OCI-LY1 (cell line): ENCODE measurements around the gene NXPH4.
A peak's percentile ranks its signal among the peaks of the same experiment; 100 is the strongest.

Source experiments
- H2AFZ ChIP-seq: fragments of 200-600 bp; sonication (generic), shearing (Covaris generic); 2 replicates; pipeline ENCODE4 v1.6.0; 2014; ENCODE audit warnings: antibody characterized with exemption, mild to moderate bottlenecking, low read length
- H3F3A ChIP-seq: fragments of 200-600 bp; sonication (generic), shearing (Covaris generic); 2 replicates; pipeline ENCODE4 v1.6.0; 2014; ENCODE audit warnings: mild to moderate bottlenecking, antibody characterized with exemption, low read length, moderate library complexity; ENCODE audit not compliant: insufficient read depth
- H3K27ac ChIP-seq: fragments of 200-600 bp; sonication (generic); 2 replicates; pipeline ENCODE4 v1.5.1; 2014; ENCODE audit warnings: low read length, mixed run types, mild to moderate bottlenecking, low read depth; ENCODE audit not compliant: poor library complexity, severe bottlenecking
- H3K27me3 ChIP-seq: fragments of 200-600 bp; sonication (generic); 2 replicates; pipeline ENCODE4 v1.6.0; 2014; ENCODE audit warnings: antibody characterized with exemption, mild to moderate bottlenecking, low read length, moderate library complexity; ENCODE audit not compliant: insufficient read depth
- H3K36me3 ChIP-seq: fragments of 200-600 bp; sonication (generic); 2 replicates; pipeline ENCODE4 v1.6.1; 2014; ENCODE audit warnings: mild to moderate bottlenecking, antibody characterized with exemption, low read length, moderate library complexity, mixed read lengths; ENCODE audit not compliant: insufficient read depth
- H3K4me1 ChIP-seq: fragments of 200-600 bp; sonication (generic); 2 replicates; pipeline ENCODE4 v1.5.1; 2014; ENCODE audit warnings: mild to moderate bottlenecking, low read length, moderate library complexity; ENCODE audit not compliant: insufficient read depth, severe bottlenecking
- H3K4me2 ChIP-seq: fragments of 200-600 bp; sonication (generic), shearing (Covaris generic); 2 replicates; pipeline ENCODE4 v1.6.1; 2014; ENCODE audit warnings: low read length
- H3K4me3 ChIP-seq: fragments of 200-600 bp; sonication (generic); 2 replicates; pipeline ENCODE4 v1.5.1; 2014; ENCODE audit warnings: low read length, low read depth, mild to moderate bottlenecking, mixed read lengths; ENCODE audit not compliant: poor library complexity, severe bottlenecking
- H3K79me2 ChIP-seq: fragments of 200-600 bp; shearing (Covaris generic); 2 replicates; pipeline ENCODE4 v1.6.1; 2016; ENCODE audit warnings: mixed run types, low read length, mixed read lengths; ENCODE audit not compliant: insufficient read depth
- H3K9ac ChIP-seq: fragments of 200-600 bp; sonication (generic), shearing (Covaris generic); 2 replicates; pipeline ENCODE4 v1.6.1; 2014; ENCODE audit warnings: mild to moderate bottlenecking, low read length, mixed read lengths
- H3K9me2 ChIP-seq: fragments of 200-600 bp; sonication (generic), shearing (Covaris generic); 2 replicates; pipeline ENCODE4 v1.6.1; 2014; ENCODE audit warnings: low read depth, mild to moderate bottlenecking, low read length, mixed read lengths
- H3K9me3 ChIP-seq: fragments of 200-600 bp; shearing (Covaris generic); 2 replicates; pipeline ENCODE4 v1.6.1; 2014; ENCODE audit warnings: low read length, mixed read lengths
- H4K20me1 ChIP-seq: fragments of 200-600 bp; sonication (generic), shearing (Covaris generic); 2 replicates; pipeline ENCODE4 v1.6.0; 2016; ENCODE audit warnings: mild to moderate bottlenecking, low read length; ENCODE audit not compliant: insufficient read depth
- EZH2 ChIP-seq: fragments of 200-600 bp; sonication (generic), shearing (Covaris generic); IDR thresholded peaks from 2 replicates; pipeline ENCODE4 v1.8.0; 2017; ENCODE audit warnings: borderline replicate concordance, mixed run types, mild to moderate bottlenecking, antibody characterized with exemption, low read length, moderate library complexity, mixed read lengths
- TF ChIP-seq, protein P1 (sequence below): fragments of 200-600 bp; sonication (generic), shearing (Covaris generic); IDR thresholded peaks from 2 replicates; pipeline ENCODE4 v1.5.1; 2017; ENCODE audit warnings: mild to moderate bottlenecking, antibody characterized with exemption, low read length, moderate library complexity, mixed read lengths

NXPH4 gene

DNA sequence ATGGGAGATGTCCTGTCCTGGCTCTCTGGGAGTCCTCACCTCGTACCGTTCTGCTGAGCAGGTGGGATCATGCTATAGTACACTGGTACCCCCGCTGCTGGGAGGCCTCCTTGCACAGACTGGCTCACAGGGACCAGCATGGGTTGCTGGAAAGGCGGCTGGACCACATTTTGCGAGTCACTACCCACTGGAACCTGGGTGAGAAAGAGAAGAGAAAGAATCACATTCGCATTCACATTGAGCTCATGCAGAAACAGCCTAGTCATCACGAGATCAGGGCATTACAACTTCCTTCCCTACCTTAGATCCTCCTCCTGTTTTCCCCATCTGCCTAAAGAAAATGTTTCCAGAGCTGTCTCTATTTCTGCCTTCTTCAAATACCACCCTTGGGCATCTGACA lies 51.7 kb downstream of the NXPH4 start:
- Histone ChIP-seq H3K9me3 (no peaks in the 10 kb centered on the region), H3K36me3 (peaks cover 41% of the 10 kb centered on the region), H2AFZ (no peak overlapping the region), H4K20me1 (no peaks in the 10 kb centered on the region), H3K9me2 (no peaks in the 10 kb centered on the region), H3K4me2 (no peak overlapping the region), H3K79me2 (no peaks in the 10 kb centered on the region), H3K4me1 (peaks cover 4% of the 10 kb centered on the region), H3K27me3 (no peaks in the 10 kb centered on the region), H3K27ac (no peak overlapping the region), H3K4me3 (no peak overlapping the region), H3F3A (no peaks in the 10 kb centered on the region), H3K9ac (no peak overlapping the region)
- TF ChIP-seq EZH2: no peak
- TF ChIP-seq, protein P1, sequence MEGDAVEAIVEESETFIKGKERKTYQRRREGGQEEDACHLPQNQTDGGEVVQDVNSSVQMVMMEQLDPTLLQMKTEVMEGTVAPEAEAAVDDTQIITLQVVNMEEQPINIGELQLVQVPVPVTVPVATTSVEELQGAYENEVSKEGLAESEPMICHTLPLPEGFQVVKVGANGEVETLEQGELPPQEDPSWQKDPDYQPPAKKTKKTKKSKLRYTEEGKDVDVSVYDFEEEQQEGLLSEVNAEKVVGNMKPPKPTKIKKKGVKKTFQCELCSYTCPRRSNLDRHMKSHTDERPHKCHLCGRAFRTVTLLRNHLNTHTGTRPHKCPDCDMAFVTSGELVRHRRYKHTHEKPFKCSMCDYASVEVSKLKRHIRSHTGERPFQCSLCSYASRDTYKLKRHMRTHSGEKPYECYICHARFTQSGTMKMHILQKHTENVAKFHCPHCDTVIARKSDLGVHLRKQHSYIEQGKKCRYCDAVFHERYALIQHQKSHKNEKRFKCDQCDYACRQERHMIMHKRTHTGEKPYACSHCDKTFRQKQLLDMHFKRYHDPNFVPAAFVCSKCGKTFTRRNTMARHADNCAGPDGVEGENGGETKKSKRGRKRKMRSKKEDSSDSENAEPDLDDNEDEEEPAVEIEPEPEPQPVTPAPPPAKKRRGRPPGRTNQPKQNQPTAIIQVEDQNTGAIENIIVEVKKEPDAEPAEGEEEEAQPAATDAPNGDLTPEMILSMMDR: no peak

GRCh38 chr12:57270966-57271470 lies 54.4 kb downstream of the NXPH4 start:
- H4K20me1 ChIP-seq: no peaks in the 10 kb centered on the region
- H3F3A ChIP-seq: no peaks in the 10 kb centered on the region
- no peaks in the 10 kb centered on the region for H3K9me3 ChIP-seq
- peaks cover 37% of the 10 kb centered on the region for H3K36me3 ChIP-seq
- no peaks in the 10 kb centered on the region for H3K9me2 ChIP-seq
- no peak overlapping the region for H3K4me3 ChIP-seq
- no peak for TF ChIP-seq EZH2
- TF ChIP-seq, protein P1: peak; percentile 10; the same call in 1 of the 2 replicates
- H3K4me2 ChIP-seq: no peak overlapping the region
- no peak overlapping the region for H3K27ac ChIP-seq
- H3K4me1 ChIP-seq: no peaks in the 10 kb centered on the region
- H3K79me2 ChIP-seq: no peaks in the 10 kb centered on the region
- no peaks in the 10 kb centered on the region for H3K27me3 ChIP-seq
- H2AFZ ChIP-seq: no peak overlapping the region
- H3K9ac ChIP-seq: no peak overlapping the region

GRCh38 chr12:57272337-57273151 lies 56.0 kb downstream of the NXPH4 start:
- H3K79me2 ChIP-seq: no peaks in the 10 kb centered on the region
- H3F3A ChIP-seq: no peaks in the 10 kb centered on the region
- no peak overlapping the region for H2AFZ ChIP-seq
- TF ChIP-seq, protein P1: no peak
- no peak for TF ChIP-seq EZH2
- H4K20me1 ChIP-seq: no peaks in the 10 kb centered on the region
- no peaks in the 10 kb centered on the region for H3K4me1 ChIP-seq
- no peak overlapping the region for H3K27ac ChIP-seq
- no peaks in the 10 kb centered on the region for H3K27me3 ChIP-seq
- no peak overlapping the region for H3K4me2 ChIP-seq
- H3K9me3 ChIP-seq: no peaks in the 10 kb centered on the region
- H3K9ac ChIP-seq: no peak overlapping the region
- H3K36me3 ChIP-seq: peaks cover 28% of the 10 kb centered on the region
- H3K9me2 ChIP-seq: no peaks in the 10 kb centered on the region
- no peak overlapping the region for H3K4me3 ChIP-seq
